Mesenchymal stem cell (in vitro differentiated cells and primary cell): ENCODE results near the gene GBX1.

Source experiments
- DNase-seq: peaks from one replicate; pipeline ENCODE4 v3.0.0-alpha.2; 2013
- H2AFZ ChIP-seq: one replicate; pipeline ENCODE4 v1.6.1; 2013; ENCODE audit warnings: low read depth, mild to moderate bottlenecking, control low read depth, inconsistent platforms, low read length, moderate library complexity
- H2AK5ac ChIP-seq: 2 replicates; pipeline ENCODE4 v1.6.1; 2013; ENCODE audit warnings: low read length, moderate library complexity, mild to moderate bottlenecking, inconsistent platforms; ENCODE audit not compliant: severe bottlenecking
- H2BK120ac ChIP-seq: one replicate; pipeline ENCODE4 v1.6.1; 2013; ENCODE audit warnings: low read depth, mild to moderate bottlenecking, inconsistent platforms, low read length, moderate library complexity
- H2BK12ac ChIP-seq, 2 experiments: one replicate each; pipeline ENCODE4 v1.6.1; 2013; ENCODE audit warnings: inconsistent platforms in 2 of 2, low read length in 2 of 2, mild to moderate bottlenecking in 2 of 2, moderate library complexity in 2 of 2, control low read depth in 1 of 2
- H2BK15ac ChIP-seq: one replicate; pipeline ENCODE4 v1.6.1; 2013; ENCODE audit warnings: mild to moderate bottlenecking, low read depth, inconsistent platforms; ENCODE audit not compliant: poor library complexity, severe bottlenecking
- H2BK5ac ChIP-seq: 2 replicates; pipeline ENCODE4 v1.6.1; 2013; ENCODE audit warnings: low read depth, mild to moderate bottlenecking, low read length, control low read depth, inconsistent platforms; ENCODE audit not compliant: poor library complexity, severe bottlenecking
- H3K14ac ChIP-seq, 2 experiments: one replicate each; pipeline ENCODE4 v1.6.1; 2013; ENCODE audit warnings: inconsistent platforms in 2 of 2, low read length in 2 of 2, control low read depth in 1 of 2, mild to moderate bottlenecking in 1 of 2, moderate library complexity in 1 of 2
- H3K18ac ChIP-seq, 2 experiments: one replicate each; pipeline ENCODE4 v1.6.1; 2013; ENCODE audit warnings: inconsistent platforms in 2 of 2, low read length in 2 of 2, control low read depth in 1 of 2, low read depth in 1 of 2, mild to moderate bottlenecking in 1 of 2
- H3K23ac ChIP-seq, 2 experiments: one replicate each; pipeline ENCODE4 v1.6.1; 2013; ENCODE audit warnings: inconsistent platforms in 2 of 2, low read length in 2 of 2, mild to moderate bottlenecking in 2 of 2, moderate library complexity in 2 of 2, control low read depth in 1 of 2
- H3K27ac ChIP-seq: 2 replicates; pipeline ENCODE4 v1.5.1; 2013; ENCODE audit warnings: mild to moderate bottlenecking, moderate library complexity, low read length, control low read depth, inconsistent platforms; ENCODE audit not compliant: poor library complexity, severe bottlenecking
- H3K27me3 ChIP-seq, 2 experiments: 2 replicates each; pipeline versions ENCODE4 v1.6.1 to v1.7.0; 2013; ENCODE audit warnings: low read length in 2 of 2, mild to moderate bottlenecking in 2 of 2, moderate library complexity in 2 of 2, control low read depth in 1 of 2, inconsistent platforms in 1 of 2; ENCODE audit not compliant: control insufficient read depth in 1 of 2, insufficient read depth in 1 of 2
- H3K36me3 ChIP-seq, 2 experiments: 2 replicates each; pipeline versions ENCODE4 v1.6.1 to v1.7.0; 2013; ENCODE audit warnings: low read length in 2 of 2, control low read depth in 1 of 2, inconsistent platforms in 1 of 2, low read depth in 1 of 2, mild to moderate bottlenecking in 1 of 2; ENCODE audit not compliant: insufficient read depth in 2 of 2, control insufficient read depth in 1 of 2
- H3K4ac ChIP-seq, 2 experiments: one replicate each; pipeline ENCODE4 v1.6.1; 2013; ENCODE audit warnings: inconsistent platforms in 2 of 2, low read length in 2 of 2, mild to moderate bottlenecking in 2 of 2, moderate library complexity in 2 of 2, control low read depth in 1 of 2, low read depth in 1 of 2
- H3K4me1 ChIP-seq: 2 replicates; pipeline ENCODE4 v1.6.1; 2013; ENCODE audit warnings: low read depth, low read length, control low read depth; ENCODE audit not compliant: control insufficient read depth, insufficient read depth
- H3K4me2 ChIP-seq: 2 replicates; pipeline ENCODE4 v1.6.1; 2013; ENCODE audit warnings: low read length, mild to moderate bottlenecking, inconsistent platforms; ENCODE audit not compliant: poor library complexity, severe bottlenecking
- H3K4me3 ChIP-seq, 2 experiments: 2 replicates each; pipeline versions ENCODE4 v1.5.1 to v1.7.0; 2013; ENCODE audit warnings: low read length in 2 of 2, mild to moderate bottlenecking in 2 of 2, control low read depth in 1 of 2, low read depth in 1 of 2; ENCODE audit not compliant: insufficient read depth in 1 of 2
- H3K79me1 ChIP-seq: replicated peaks from 2 replicates; pipeline ENCODE4 v1.6.1; 2013; ENCODE audit warnings: mild to moderate bottlenecking, control low read depth, low read length, inconsistent platforms; ENCODE audit not compliant: poor library complexity, severe bottlenecking
- H3K9ac ChIP-seq: 2 replicates; pipeline ENCODE4 v1.7.0; 2013; ENCODE audit warnings: mild to moderate bottlenecking, low read length, moderate library complexity
- H3K9me3 ChIP-seq: 2 replicates; pipeline ENCODE4 v1.7.0; 2013; ENCODE audit warnings: mild to moderate bottlenecking, low read length; ENCODE audit not compliant: control insufficient read depth
- H4K8ac ChIP-seq: one replicate; pipeline ENCODE4 v1.6.1; 2013; ENCODE audit warnings: inconsistent platforms, mild to moderate bottlenecking, low read length, moderate library complexity
- H4K91ac ChIP-seq: one replicate; pipeline ENCODE4 v1.6.1; 2013; ENCODE audit warnings: mild to moderate bottlenecking, low read length, inconsistent platforms
- WGBS: methylation state at CpG from one replicate; pipeline ENCODE4 v1.1.7; 2013; ENCODE audit warnings: mixed read lengths; 5-methylcytosine and 5-hydroxymethylcytosine counted together

The GBX1 gene

DNA sequence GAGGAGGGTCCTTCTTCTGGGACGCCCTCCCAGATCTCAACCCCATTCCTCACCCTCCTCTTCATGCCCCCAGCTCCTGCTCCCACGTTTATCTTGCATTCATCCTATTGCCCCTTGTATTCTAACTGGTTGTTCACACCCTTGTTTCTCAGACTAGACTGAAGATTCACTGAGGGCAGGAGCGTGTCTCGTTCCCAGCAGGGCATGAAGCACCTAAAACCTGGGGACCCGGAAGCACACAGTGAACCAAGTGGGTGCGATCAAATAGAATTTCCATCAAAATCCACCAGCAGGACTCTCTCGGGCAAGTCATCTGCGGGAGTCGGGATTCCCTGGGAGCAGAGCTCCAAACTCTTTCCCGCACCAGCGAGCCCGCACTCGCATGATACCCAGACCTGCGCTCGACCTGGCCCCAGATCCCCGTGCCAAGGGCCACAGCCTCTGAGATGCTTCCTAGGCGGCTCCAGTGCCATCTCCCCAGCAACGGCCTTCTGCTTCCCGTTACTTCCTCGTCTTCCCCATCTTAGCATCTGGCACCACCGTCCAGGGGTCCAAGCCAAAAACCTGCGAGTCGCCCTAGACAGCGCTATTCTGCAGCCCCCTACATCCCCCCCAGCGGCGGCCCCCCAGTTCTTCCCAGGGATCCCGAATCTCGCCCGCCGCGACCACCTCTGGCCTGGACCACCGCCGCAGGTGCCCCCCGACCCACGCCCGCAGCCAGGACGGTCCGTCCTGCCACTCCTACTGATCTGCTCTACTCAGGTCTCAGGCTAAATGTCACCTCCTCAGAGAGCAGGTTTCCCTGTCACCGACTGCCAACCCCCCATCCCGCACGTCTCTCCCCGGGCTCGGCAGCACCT is 6.1 kb upstream of the GBX1 start:
- no peak overlapping the region for H3K18ac ChIP-seq
- no peaks in the 10 kb centered on the region for H3K9me3 ChIP-seq
- no peak overlapping the region for H3K4me3 ChIP-seq
- H3K36me3 ChIP-seq = no peaks in the 10 kb centered on the region
- H3K79me1 ChIP-seq = no peaks in the 10 kb centered on the region
- H3K23ac ChIP-seq = no peak overlapping the region
- no peak overlapping the region for H3K4ac ChIP-seq
- H3K27me3 ChIP-seq = peaks cover 78 to 85% of the 10 kb centered on the region in 2 experiments
- 93% methylated on average over 40 of the region's 43 CpGs for WGBS
- H3K4me1 ChIP-seq = no peaks in the 10 kb centered on the region
- H2AFZ ChIP-seq = no peak overlapping the region
- H4K91ac ChIP-seq = no peak overlapping the region
- H3K14ac ChIP-seq = no peak overlapping the region
- H3K4me2 ChIP-seq = no peak overlapping the region
- H3K9ac ChIP-seq = no peak overlapping the region
- H3K27ac ChIP-seq = no peak overlapping the region
- no peak overlapping the region for H2BK12ac ChIP-seq
- no peak overlapping the region for H2AK5ac ChIP-seq
- no peak overlapping the region for H2BK15ac ChIP-seq
- H2BK120ac ChIP-seq = no peak overlapping the region
- no peak overlapping the region for H4K8ac ChIP-seq
- no peak for DNase-seq
- no peak overlapping the region for H2BK5ac ChIP-seq

DNA sequence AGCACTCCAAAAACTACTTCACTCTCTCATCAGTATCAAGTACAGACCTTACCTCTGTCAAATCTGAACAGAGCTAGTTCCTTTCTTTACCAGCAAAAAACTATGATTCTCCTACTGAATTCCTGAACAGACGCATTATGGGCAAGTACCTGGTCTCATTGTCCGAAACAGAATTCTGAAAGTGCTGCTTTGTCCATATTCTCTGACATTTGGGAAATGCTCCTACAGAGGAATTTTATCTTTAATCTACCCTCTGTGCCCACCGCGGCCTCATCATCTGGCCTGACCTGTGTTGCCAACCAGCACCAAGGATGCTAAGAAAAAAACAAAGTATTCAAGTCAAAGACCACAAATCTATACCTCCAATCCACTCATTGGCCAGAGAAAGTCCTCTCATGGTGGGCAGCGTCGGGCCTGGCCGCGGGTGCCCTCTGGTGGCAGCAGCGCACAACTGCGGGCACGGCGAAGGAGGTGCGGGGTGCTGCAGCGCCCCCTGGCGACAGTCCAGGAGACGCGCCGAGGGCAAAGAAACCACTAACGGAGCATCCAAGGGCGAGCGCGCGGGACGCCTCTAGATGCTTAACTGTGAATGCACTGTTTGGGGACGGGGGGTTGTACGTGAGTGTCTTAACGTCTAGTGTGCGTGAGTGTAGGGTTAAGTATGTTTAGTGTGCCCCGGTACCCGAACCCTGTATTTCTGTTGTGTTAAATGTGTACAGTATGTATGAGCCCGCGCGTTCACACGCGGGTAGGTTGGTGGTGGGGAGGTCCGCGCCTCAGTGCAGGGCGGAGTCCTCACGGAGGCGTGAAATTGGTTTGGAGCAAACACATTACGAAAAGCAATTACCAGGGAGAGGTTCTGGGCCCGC is 5.0 kb upstream of the GBX1 start:
- Histone ChIP-seq H2BK120ac (no peak overlapping the region), H2AK5ac (no peak overlapping the region), H2AFZ (no peak overlapping the region), H3K9me3 (no peaks in the 10 kb centered on the region), H4K91ac (no peak overlapping the region), H3K4me1 (peaks cover 8% of the 10 kb centered on the region), H3K79me1 (no peaks in the 10 kb centered on the region), H3K36me3 (no peaks in the 10 kb centered on the region), H2BK15ac (no peak overlapping the region), H3K27ac (no peak overlapping the region), H3K4ac (no peak overlapping the region), H3K14ac (no peak overlapping the region), H4K8ac (no peak overlapping the region), H3K9ac (no peak overlapping the region), H3K27me3 (peaks cover 73 to 87% of the 10 kb centered on the region in 2 experiments), H3K18ac (no peak overlapping the region), H3K23ac (no peak overlapping the region), H3K4me3 (no peak overlapping the region), H2BK12ac (no peak overlapping the region), H3K4me2 (no peak overlapping the region), H2BK5ac (no peak overlapping the region)
- peak; percentile 69 for DNase-seq
- 29% methylated on average over 42 of the region's 42 CpGs for WGBS

DNA sequence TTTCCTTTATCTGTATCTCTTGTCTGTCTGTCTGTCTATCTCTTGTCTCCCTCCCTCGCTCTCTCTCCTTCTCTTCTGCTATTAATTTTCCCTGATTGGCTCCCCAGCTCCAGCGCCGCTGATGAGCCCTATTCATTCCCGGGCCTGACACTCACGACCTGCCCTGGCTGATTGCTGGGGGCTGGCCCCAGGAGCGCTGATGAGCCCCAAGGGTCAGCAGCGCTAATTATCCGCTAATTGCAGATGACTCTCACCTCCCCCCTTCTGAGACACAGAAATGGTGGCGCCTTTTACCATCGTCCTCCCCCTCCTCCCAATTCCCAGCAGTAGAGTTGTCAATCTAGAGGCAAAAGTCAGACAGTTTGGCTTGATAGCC is 1.3 kb upstream of the GBX1 start:
- H3K4me1 ChIP-seq = peaks cover 16% of the 10 kb centered on the region
- no peak overlapping the region for H3K4ac ChIP-seq
- H3K9me3 ChIP-seq = no peaks in the 10 kb centered on the region
- peaks cover 75 to 92% of the 10 kb centered on the region in 2 experiments for H3K27me3 ChIP-seq
- no peak overlapping the region for H3K4me3 ChIP-seq
- H2AK5ac ChIP-seq = no peak overlapping the region
- no peak overlapping the region for H3K18ac ChIP-seq
- H2BK5ac ChIP-seq = no peak overlapping the region
- no peak overlapping the region for H4K91ac ChIP-seq
- no peaks in the 10 kb centered on the region for H3K36me3 ChIP-seq
- no peak overlapping the region for H3K27ac ChIP-seq
- no peak overlapping the region for H3K4me2 ChIP-seq
- no peak overlapping the region for H3K9ac ChIP-seq
- no peak overlapping the region for H3K14ac ChIP-seq
- no peak overlapping the region for H2BK12ac ChIP-seq
- no peak overlapping the region for H2BK15ac ChIP-seq
- WGBS = 28% methylated on average over 10 of the region's 10 CpGs
- no peak overlapping the region for H3K23ac ChIP-seq
- no peak overlapping the region for H2BK120ac ChIP-seq
- no peaks in the 10 kb centered on the region for H3K79me1 ChIP-seq
- no peak overlapping the region for H2AFZ ChIP-seq
- no peak overlapping the region for H4K8ac ChIP-seq
- no peak for DNase-seq
